ENCODE measurements around the gene MAST4. TPM values are rescaled to one million over a fixed set of nuclear protein-coding genes. Genes with fewer than 3 reads are reported as not detected.

The MAST4 gene
- polyA plus RNA-seq, 1 experiment, result 11.6 TPM

GRCh38 chr5:66793049-66793448 lies 196.9 kb downstream of the MAST4 start:
- no peak for TF ChIP-seq CTCF (IDR thresholded peaks at IDR 0.05; ENCODE audit: low read depth, low read length)
- no peak overlapping the region for H3K4me3 ChIP-seq (ENCODE audit: low read depth, low read length)
- CTCF ChIA-PET, result no interaction called here
- H3K27me3 ChIP-seq (ENCODE audit: control insufficient read depth, insufficient read depth, low read length), result no peaks in the 10 kb centered on the region
- DNase-seq (ENCODE audit: low read depth, low spot score), result no peak
- no peak overlapping the region for H3K27ac ChIP-seq (ENCODE audit: low read depth, low read length)
- no peaks in the 10 kb centered on the region for H3K9me3 ChIP-seq (ENCODE audit: control insufficient read depth, insufficient read depth, low read length)
- POLR2A ChIA-PET, result no interaction called here

- no peak for TF ChIP-seq CTCF (IDR thresholded peaks at IDR 0.05; ENCODE audit: low read depth, low read length)
- ChIA-PET POLR2A (no interaction called here), CTCF (interaction anchor here (1.4 to 2.4 kb wide), 4 partner anchors 19 to 490 kb away, joined by 4 to 9 read pairs (median 5); no protein-coding TSS in a partner anchor)
- Histone ChIP-seq H3K27ac (ENCODE audit: low read depth, low read length) (no peak overlapping the region), H3K27me3 (ENCODE audit: control insufficient read depth, insufficient read depth, low read length) (no peaks in the 10 kb centered on the region), H3K4me3 (ENCODE audit: low read depth, low read length) (no peak overlapping the region), H3K9me3 (ENCODE audit: control insufficient read depth, insufficient read depth, low read length) (no peaks in the 10 kb centered on the region)
- no peak for DNase-seq (ENCODE audit: low read depth, low spot score)
Measured at GRCh38 chr5:66795682-66796081, 199.5 kb downstream of the MAST4 start.

- no peaks in the 10 kb centered on the region for H3K9me3 ChIP-seq (ENCODE audit: control insufficient read depth, insufficient read depth, low read length)
- no peak overlapping the region for H3K27ac ChIP-seq (ENCODE audit: low read depth, low read length)
- no peak overlapping the region for H3K4me3 ChIP-seq (ENCODE audit: low read depth, low read length)
- ChIA-PET POLR2A (no interaction called here), CTCF (interaction anchor here (1.4 to 2.0 kb wide), 3 partner anchors 18 to 490 kb away, joined by 4 to 6 read pairs (median 4); no protein-coding TSS in a partner anchor)
- DNase-seq (ENCODE audit: low read depth, low spot score), result no peak
- H3K27me3 ChIP-seq (ENCODE audit: control insufficient read depth, insufficient read depth, low read length), result no peaks in the 10 kb centered on the region
- peak; percentile 24; the same call in 1 of the 2 replicates for TF ChIP-seq CTCF (IDR thresholded peaks at IDR 0.05; ENCODE audit: low read depth, low read length)
Measured at GRCh38 chr5:66796305-66797292, 200.4 kb downstream of the MAST4 start.

GRCh38 chr5:66802941-66803340 lies 206.7 kb downstream of the MAST4 start:
- Histone ChIP-seq H3K27me3 (ENCODE audit: control insufficient read depth, insufficient read depth, low read length) (peaks cover 4% of the 10 kb centered on the region), H3K9me3 (ENCODE audit: control insufficient read depth, insufficient read depth, low read length) (no peaks in the 10 kb centered on the region), H3K27ac (ENCODE audit: low read depth, low read length) (no peak overlapping the region), H3K4me3 (ENCODE audit: low read depth, low read length) (no peak overlapping the region)
- TF ChIP-seq CTCF (IDR thresholded peaks at IDR 0.05; ENCODE audit: low read depth, low read length), result no peak
- ChIA-PET CTCF (interaction anchor here (1.0 to 1.5 kb wide), 3 partner anchors 12 to 347 kb away, joined by 4 to 9 read pairs (median 6); no protein-coding TSS in a partner anchor), POLR2A (no interaction called here)
- DNase-seq (ENCODE audit: low read depth, low spot score), result no peak
